ENCODE data around the gene ZNF692.
"Not testable (repeated sequence)": the region's sequence is repeated elsewhere in the genome, so short reads cannot be mapped to it uniquely, and the experiment has no call there.

ZNF692 gene

DNA sequence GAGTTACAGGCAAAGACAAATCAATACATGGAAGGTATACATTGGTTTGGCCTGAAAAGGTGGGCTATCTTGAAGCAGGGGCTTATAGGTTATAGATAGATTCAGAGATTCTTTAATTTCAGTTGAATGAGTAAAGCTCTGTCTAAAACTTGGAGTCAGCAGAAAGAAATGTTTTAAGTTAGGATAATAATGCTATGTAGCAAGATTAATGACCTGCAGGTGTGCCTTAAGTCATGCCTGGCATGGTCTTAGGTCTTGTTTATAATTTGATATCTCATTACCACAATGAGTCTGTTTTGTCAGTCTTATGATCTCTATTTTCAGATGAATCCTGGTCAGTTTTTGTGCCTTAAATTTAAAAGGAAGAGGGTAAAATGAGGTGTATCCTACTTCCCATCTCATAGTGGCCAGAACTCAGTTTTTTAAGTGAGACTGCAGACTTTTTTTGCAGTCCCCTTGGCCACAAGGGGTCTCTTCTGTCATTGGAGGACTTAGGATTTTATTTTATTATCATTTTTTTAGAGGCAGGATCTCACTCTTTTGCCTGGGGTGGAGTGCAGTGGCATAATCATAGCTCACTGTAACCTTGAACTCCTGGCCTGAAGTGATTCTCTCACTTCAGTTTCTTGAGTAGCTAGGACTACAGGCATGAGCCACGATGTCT lies 25.9 kb upstream of the ZNF692 start:
- intact Hi-C loops (cut with DNase I) = no loop called here
- no peak for DNase-seq

DNA sequence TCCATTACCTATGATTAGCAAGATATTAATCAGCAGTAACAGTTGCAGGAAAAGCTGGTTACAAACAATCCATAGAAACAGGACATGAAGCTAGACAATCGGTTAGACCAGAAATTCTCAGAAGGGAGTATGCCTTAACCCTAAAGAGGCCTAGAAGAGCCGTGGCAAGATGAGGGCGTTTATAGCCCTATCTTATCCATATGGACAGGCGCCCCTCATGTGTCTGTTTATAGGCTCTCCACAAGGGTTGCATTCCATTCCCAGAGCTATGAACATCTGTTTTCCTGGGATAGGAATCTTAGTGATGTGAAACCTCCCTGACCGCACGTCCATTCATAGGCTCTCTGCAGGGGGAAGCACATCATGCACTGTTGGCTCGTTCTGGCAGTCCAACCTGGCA lies 23.5 kb upstream of the ZNF692 start:
- intact Hi-C loops (cut with DNase I) = not testable (repeated sequence)

DNA sequence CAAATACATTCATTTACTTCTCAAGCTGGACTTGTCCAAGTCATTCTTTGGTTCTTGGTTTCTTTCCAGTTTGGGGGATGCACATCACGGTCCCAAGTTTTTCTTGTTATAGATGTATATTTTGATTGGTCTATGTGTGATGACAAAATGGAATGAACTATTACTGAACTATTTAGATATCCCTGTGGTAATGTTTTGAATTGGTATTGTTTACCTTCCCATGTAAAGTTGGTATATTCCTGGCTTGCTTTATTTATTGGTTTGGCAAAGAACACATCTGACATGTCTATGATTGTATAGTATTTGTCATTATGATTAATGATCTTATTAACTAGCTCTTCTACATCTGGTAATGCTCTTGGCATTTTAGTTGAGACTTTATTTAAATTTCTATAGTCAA lies 22.4 kb upstream of the ZNF692 start:
- intact Hi-C loops (cut with DNase I) = no loop called here
- no peak for DNase-seq

More for the DNA sequence above, 23.5 kb upstream of the ZNF692 start:
- not testable (repeated sequence) for DNase-seq

GRCh38 chr1:248873993-248874533 lies 15.2 kb upstream of the ZNF692 start:
- intact Hi-C loops (cut with DNase I) = no loop called here

GRCh38 chr1:248873409-248873992 lies 14.6 kb upstream of the ZNF692 start:
- peak; percentile 94 to 99 (median 96) for DNase-seq
- intact Hi-C loops (cut with DNase I) = no loop called here

More at GRCh38 chr1:248873993-248874533, 15.2 kb upstream of the ZNF692 start:
- peak; percentile 52 to 96 (median 73) for DNase-seq

- intact Hi-C loops (cut with DNase I) = loop anchor here (1.0 kb wide), 1 partner anchor 10 kb away; no protein-coding TSS in a partner anchor
- peak in 8 of 10 donors; percentile 32 to 89 (median 48) for DNase-seq
These were observed 14.0 kb upstream of the ZNF692 start for GRCh38 chr1:248872752-248873408.

- no peak for DNase-seq
- intact Hi-C loops (cut with DNase I) = loop anchor here (1.0 kb wide), 1 partner anchor 9 kb away; no protein-coding TSS in a partner anchor
These were observed 13.0 kb upstream of the ZNF692 start for GRCh38 chr1:248871837-248872401.

GRCh38 chr1:248862998-248863881 lies 4.4 kb upstream of the ZNF692 start:
- peak; percentile 71 to 97 (median 84) for DNase-seq
- intact Hi-C loops (cut with DNase I) = loop anchor here (1.0 kb wide), 1 partner anchor 9 kb away; no protein-coding TSS in a partner anchor

DNA sequence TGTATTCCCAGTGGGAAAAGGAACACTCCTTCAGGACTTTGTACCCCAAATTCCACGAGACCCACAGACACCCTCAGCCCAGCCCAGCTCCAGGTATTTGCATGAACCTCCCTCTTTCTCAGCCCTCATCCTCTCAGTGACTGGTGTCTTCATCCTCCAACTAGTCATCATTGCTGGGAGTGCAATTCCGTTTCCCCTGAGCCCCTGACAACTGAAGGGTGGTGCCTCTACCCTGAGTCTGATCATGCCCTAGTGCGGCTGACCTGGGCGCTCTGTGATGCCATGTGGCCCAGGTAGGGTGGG lies 3.8 kb upstream of the ZNF692 start:
- no peak for DNase-seq
- intact Hi-C loops (cut with DNase I) = no loop called here

DNA sequence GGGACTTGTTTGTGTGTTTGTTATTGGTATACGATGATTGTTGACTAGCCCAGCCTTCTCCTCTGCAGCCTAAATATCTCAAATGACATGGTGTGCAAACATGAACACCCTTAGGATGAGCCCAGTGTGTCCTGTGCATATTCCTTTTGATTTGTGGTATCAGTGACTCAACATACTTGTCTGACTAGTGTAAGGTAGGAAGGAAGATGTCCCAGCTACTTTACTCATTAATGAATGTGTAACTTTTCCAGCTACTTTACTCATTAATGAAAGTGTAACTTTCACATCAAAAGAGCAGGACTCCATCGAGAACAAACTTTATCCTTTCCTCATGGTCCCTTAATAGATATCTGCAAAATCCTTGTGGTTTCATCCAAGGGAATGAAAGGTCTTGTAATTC lies 2.7 kb upstream of the ZNF692 start:
- DNase-seq = no peak
- intact Hi-C loops (cut with DNase I) = no loop called here

DNA sequence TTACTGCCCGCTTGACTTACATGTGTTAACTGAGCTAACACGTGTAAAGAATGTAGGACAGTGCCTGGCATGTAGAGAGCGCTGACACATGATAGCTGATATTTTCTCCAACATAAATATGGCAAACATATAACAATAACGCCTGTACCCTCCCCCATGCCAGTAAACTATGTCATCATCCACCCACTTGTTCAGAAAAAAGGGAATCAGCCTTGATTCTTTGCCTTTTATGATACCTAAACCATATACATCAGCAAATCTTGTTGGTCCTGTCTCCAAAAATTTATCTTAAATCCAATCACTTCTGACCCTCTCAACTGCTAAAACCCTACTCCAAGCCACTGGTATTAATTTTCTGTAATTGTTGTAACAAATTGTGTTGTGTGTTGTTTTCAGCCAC lies 1.1 kb upstream of the ZNF692 start:
- DNase-seq = no peak
- intact Hi-C loops (cut with DNase I) = no loop called here

GRCh38 chr1:248858096-248858890 lies 592 bp downstream of the ZNF692 start:
- intact Hi-C loops (cut with DNase I) = no loop called here
- peak in 9 of 10 donors; percentile 31 to 94 (median 65) for DNase-seq

- intact Hi-C loops (cut with DNase I) = no loop called here
- DNase-seq = no peak
These were observed 1.2 kb downstream of the ZNF692 start for GRCh38 chr1:248857749-248858095.

DNA sequence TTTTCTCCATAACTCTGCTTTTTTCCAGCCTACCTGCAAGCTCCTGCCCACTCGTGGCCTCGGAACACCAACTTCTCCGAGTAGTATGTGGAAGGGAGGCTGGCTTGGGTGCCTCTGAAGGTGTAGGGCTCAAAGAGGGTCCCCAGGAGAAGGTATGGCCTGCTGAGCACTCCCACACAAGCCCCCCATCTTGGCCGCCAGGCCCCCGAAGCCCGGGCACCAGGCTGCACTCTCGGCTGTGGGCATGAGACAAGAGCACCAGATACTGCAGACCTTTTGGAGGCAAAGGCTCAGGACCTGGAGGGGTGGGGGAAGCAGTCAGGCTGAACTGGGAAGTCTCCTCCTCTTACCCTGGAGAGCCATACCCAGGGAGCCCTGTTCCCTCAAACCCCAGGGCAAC lies 1.7 kb downstream of the ZNF692 start:
- intact Hi-C loops (cut with DNase I) = no loop called here
- DNase-seq = peak in 1 of 10 donors; percentile 83

DNA sequence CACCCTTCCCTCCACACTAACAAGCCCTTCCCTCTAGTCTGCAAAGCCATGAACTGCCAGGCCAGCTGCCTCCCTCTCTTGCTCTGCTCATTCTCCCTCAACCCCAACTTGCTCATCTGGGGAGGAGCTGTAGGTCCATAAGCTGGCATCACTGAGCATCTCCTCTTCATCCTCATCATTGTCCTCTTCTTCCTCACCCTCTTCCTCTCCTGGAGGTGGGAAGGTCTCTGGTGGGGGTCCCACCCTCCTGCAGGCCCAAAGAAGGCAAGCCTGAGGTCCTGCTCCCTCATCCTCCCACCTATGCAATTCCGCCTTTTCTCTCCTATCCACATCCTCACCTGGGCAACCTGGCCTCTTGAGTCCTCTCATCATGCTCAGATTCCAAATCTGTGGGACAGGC lies 2.7 kb downstream of the ZNF692 start:
- peak in 1 of 10 donors; percentile 43 for DNase-seq
- intact Hi-C loops (cut with DNase I) = no loop called here

GRCh38 chr1:248855580-248855979 lies 3.3 kb downstream of the ZNF692 start:
- DNase-seq = no peak
- intact Hi-C loops (cut with DNase I) = no loop called here

DNA sequence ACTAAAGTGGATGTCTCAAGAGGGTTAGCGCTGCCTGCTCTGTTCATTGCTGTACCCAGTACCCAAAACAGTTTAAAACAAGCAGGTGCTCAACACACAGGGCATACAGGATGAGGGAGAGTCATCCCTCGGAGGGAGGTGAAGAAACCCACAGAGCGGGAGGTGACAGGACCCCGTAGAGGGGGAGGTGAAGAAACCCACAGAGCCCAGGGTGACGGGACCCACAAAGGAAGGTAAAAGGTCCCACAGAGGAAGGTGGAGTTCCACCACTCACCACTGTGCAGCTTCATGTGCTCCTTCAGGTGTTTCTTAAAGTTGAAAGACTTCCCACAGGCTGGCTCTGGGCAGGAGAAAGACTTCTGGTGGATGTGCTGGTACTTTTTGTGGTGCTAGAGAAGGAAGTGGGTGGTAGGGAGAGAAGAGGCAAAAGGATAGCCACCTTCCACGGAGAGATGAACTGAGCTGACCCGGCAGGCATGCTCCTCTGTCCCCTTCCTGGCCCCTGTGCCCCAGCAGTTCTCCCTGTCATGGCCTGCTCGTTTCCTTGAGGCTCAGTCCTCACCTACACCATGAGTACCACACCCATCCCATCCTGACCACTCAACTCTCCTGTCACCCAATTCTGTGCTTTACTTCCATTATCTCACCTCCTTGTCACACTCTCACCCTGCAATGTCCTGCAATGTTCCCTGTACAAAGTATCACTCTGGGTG lies 5.1 kb downstream of the ZNF692 start:
- DNase-seq = no peak
- intact Hi-C loops (cut with DNase I) = no loop called here

DNA sequence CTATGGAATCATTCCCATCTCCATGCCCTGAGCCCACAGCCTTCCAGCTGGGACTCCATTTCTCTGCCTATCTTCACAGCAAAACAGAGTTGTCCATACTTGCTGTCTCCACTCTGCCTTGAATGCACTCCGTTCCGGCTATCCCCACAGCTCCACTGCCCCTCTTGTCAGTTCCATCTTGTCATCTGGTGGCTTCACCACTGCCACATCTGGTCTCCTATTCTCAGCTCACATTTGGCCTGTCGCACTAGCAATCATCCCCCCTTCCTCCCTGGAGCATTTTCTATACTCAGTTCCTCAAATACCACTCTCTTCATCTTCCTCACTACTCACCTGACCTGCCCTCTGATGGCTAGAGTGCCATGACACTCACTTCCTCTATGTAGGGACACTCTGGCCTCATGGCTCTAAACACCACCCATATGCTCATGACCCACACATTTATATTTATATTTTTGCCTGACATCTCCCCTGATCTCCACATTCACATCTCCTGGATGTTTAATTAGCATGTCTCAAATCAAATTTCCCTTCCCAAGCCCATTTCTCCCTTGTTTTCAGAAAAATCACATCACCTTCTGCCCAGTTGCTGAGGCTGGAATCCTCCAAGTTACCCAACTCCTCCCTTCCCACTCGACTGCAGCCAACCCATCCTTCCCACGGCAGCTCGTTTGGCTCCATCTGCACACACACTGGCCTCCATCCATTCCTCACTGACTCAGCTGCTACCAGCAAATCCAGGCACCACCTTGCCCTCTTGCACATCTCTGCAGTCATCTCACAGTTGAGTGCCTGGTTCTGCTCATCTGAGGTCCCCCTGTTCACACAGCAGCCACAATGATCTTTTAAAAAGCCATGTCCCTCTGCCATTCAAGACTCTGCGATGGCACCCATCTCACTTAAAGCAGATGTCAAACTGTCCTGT lies 6.1 kb downstream of the ZNF692 start:
- DNase-seq = peak in 8 of 10 donors; percentile 55 to 95 (median 68)
- intact Hi-C loops (cut with DNase I) = no loop called here
